HepG2 (cell line): ENCODE measurements around the gene PDZD7. TPM values are rescaled to one million over a fixed set of nuclear protein-coding genes. Genes with fewer than 3 reads are reported as not detected.

Experiments
- FOXP1 ChIP-seq, 2 experiments: fragments of 450-650 bp in 1 of 2; IDR thresholded peaks; 2 replicates each; pipeline ENCODE4 v1.6.1; 2017 to 2018; ENCODE audit warnings: antibody characterized with exemption in 1 of 2
- GABPB1 ChIP-seq: IDR thresholded peaks from 2 replicates; pipeline ENCODE4 v1.6.1; 2016; ENCODE audit warnings: mild to moderate bottlenecking, missing genetic modification reagents, moderate library complexity, missing compliant biosample characterization
- GTF3A ChIP-seq: sonication (generic); formaldehyde crosslinking; conservative IDR thresholded peaks from 2 replicates; pipeline ENCODE4 v1.4.0; 2020; ENCODE audit warnings: mild to moderate bottlenecking, missing genetic modification reagents
- LBX2 ChIP-seq: sonication (generic); formaldehyde crosslinking; IDR thresholded peaks from 2 replicates; pipeline ENCODE4 v1.5.0; 2020; ENCODE audit warnings: missing genetic modification reagents, mild to moderate bottlenecking, borderline replicate concordance
- POLR2A ChIP-seq, 2 experiments: IDR thresholded peaks; 2 replicates each; pipeline ENCODE4 v1.6.1; 2011; ENCODE audit warnings: low read depth in 2 of 2, low read length in 2 of 2, mild to moderate bottlenecking in 1 of 2, moderate library complexity in 1 of 2; ENCODE audit not compliant: insufficient read depth in 1 of 2
- TAF1 ChIP-seq: sonication (generic); formaldehyde crosslinking; IDR thresholded peaks from 2 replicates; pipeline ENCODE4 v1.4.0; 2020; ENCODE audit warnings: missing genetic modification reagents
- UBTF ChIP-seq: sonication (generic); formaldehyde crosslinking; IDR thresholded peaks from 2 replicates; pipeline ENCODE4 v1.4.0; 2020; ENCODE audit warnings: mild to moderate bottlenecking, missing genetic modification reagents
- YEATS4 ChIP-seq: sonication (generic); formaldehyde crosslinking; IDR thresholded peaks from 2 replicates; pipeline ENCODE4 v1.4.0; 2020; ENCODE audit warnings: missing genetic modification reagents, borderline replicate concordance
- ZNF230 ChIP-seq: sonication (generic); formaldehyde crosslinking; IDR thresholded peaks from 2 replicates; pipeline ENCODE4 v1.4.0; 2020; ENCODE audit warnings: mild to moderate bottlenecking, missing genetic modification reagents
- ZNF629 ChIP-seq: sonication (generic); formaldehyde crosslinking; conservative IDR thresholded peaks from 2 replicates; pipeline ENCODE4 v1.5.0; 2020; ENCODE audit warnings: missing genetic modification reagents
- ZNF776 ChIP-seq: sonication (generic); formaldehyde crosslinking; IDR thresholded peaks from 2 replicates; pipeline ENCODE4 v1.4.0; 2020; ENCODE audit warnings: mild to moderate bottlenecking, missing genetic modification reagents
- polyA plus RNA-seq, 8 experiments: library from polyadenylated mRNA; depleted of rRNA in 3 of 8; stranded (reverse) in 7 of 8; unstranded in 1 of 8; fragments of >200 nt; fragmentation: Illumina TruSeq in 4 of 8; extraction: Trizol in 4 of 8; gene quantifications; 2 replicates each; pipeline versions ENCODE4 v1.2.1 to v1.2.3, GENCODE V29; 2011 to 2016; ENCODE audit warnings: low read depth in 4 of 8, missing spikeins in 1 of 8, mixed read lengths in 1 of 8; ENCODE audit not compliant: insufficient read depth in 1 of 8
- total RNA-seq, 5 experiments: library from RNA; depleted of rRNA; stranded (reverse); fragments of >200 nt; fragmentation: Illumina TruSeq; extraction: Trizol; gene quantifications; 2 replicates each; pipeline ENCODE4 v1.2.3, GENCODE V29; 2016; ENCODE audit warnings: low read depth in 1 of 5
- TF ChIP-seq, protein P1 (sequence below): sonication (generic); formaldehyde crosslinking; IDR thresholded peaks from one replicate; pipeline ENCODE4 v1.5.1; 2020; ENCODE audit warnings: mild to moderate bottlenecking, missing genetic modification reagents; ENCODE audit errors: not compliant biosample characterization
- TF ChIP-seq, protein P2 (sequence below), 2 experiments: IDR thresholded peaks; 2 replicates each; pipeline ENCODE4 v1.6.1; 2011 to 2012; ENCODE audit warnings: low read length in 2 of 2, borderline replicate concordance in 1 of 2, low read depth in 1 of 2, mild to moderate bottlenecking in 1 of 2, moderate library complexity in 1 of 2

Gene PDZD7
- total and polyA plus RNA-seq, 2 of the 13 experiments (the other 11 are each of a cell fraction or from before 2014, with no cell fraction given), result 0.58 to 0.73 TPM

DNA sequence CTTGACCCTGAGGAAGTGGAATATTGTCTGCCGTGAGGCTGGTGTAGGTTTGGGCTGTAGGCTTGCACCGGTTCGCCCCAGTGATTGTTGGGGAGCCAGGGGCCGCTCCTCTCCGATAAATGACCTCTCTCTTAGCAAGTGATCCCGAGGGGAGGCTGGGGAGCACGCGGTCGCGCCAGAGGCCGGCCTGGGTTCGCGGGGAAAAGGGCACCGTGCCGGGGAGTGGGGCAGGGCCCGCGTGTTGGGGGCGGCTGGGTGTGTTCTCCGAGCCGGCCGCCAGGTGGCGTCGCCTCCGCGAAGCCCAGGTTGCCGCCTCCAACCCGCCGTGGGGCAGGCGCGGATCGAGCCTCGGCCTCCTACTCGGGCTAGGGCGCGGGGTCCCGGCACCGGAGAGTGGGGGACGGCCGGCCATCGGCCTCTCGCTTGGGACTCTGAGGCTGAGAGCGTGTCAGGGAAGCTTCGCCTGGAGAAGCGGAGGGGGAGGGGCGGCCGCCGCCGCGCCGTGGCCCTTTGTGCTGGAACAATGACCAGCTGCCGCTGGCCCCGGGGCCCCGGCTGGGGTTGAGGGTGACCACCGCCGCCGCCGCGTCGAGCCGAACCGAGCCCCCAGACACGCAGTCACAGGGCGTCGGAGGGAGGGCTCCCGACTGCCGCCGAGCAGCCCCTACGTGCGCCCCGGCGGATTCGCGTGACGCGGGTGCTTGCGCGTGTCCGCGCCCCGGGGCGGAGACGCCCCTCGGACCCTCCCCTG lies 31.8 kb downstream of the PDZD7 start (continued):
- TF ChIP-seq, protein P1, sequence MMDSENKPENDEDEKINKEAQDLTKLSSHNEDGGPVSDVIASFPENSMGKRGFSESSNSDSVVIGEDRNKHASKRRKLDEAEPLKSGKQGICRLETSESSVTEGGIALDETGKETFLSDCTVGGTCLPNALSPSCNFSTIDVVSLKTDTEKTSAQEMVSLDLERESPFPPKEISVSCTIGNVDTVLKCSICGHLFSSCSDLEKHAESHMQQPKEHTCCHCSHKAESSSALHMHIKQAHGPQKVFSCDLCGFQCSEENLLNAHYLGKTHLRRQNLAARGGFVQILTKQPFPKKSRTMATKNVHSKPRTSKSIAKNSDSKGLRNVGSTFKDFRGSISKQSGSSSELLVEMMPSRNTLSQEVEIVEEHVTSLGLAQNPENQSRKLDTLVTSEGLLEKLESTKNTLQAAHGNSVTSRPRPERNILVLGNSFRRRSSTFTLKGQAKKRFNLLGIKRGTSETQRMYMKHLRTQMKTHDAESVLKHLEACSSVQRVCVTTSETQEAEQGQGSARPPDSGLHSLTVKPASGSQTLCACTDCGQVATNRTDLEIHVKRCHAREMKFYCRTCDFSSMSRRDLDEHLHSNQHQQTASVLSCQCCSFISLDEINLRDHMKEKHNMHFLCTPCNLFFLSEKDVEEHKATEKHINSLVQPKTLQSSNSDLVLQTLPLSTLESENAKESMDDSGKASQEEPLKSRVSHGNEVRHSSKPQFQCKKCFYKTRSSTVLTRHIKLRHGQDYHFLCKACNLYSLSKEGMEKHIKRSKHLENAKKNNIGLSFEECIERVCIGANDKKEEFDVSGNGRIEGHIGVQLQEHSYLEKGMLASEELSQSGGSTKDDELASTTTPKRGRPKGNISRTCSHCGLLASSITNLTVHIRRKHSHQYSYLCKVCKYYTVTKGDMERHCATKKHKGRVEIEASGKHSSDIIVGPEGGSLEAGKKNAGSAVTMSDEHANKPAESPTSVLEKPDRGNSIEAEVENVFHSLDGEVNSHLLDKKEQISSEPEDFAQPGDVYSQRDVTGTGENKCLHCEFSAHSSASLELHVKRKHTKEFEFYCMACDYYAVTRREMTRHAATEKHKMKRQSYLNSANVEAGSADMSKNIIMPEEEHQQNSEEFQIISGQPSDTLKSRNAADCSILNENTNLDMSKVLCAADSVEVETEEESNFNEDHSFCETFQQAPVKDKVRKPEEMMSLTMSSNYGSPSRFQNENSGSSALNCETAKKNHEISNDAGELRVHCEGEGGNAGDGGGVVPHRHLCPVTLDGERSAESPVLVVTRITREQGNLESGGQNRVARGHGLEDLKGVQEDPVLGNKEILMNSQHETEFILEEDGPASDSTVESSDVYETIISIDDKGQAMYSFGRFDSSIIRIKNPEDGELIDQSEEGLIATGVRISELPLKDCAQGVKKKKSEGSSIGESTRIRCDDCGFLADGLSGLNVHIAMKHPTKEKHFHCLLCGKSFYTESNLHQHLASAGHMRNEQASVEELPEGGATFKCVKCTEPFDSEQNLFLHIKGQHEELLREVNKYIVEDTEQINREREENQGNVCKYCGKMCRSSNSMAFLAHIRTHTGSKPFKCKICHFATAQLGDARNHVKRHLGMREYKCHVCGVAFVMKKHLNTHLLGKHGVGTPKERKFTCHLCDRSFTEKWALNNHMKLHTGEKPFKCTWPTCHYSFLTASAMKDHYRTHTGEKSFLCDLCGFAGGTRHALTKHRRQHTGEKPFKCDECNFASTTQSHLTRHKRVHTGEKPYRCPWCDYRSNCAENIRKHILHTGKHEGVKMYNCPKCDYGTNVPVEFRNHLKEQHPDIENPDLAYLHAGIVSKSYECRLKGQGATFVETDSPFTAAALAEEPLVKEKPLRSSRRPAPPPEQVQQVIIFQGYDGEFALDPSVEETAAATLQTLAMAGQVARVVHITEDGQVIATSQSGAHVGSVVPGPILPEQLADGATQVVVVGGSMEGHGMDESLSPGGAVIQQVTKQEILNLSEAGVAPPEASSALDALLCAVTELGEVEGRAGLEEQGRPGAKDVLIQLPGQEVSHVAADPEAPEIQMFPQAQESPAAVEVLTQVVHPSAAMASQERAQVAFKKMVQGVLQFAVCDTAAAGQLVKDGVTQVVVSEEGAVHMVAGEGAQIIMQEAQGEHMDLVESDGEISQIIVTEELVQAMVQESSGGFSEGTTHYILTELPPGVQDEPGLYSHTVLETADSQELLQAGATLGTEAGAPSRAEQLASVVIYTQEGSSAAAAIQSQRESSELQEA, result peak; percentile 67
- TF ChIP-seq, protein P2, sequence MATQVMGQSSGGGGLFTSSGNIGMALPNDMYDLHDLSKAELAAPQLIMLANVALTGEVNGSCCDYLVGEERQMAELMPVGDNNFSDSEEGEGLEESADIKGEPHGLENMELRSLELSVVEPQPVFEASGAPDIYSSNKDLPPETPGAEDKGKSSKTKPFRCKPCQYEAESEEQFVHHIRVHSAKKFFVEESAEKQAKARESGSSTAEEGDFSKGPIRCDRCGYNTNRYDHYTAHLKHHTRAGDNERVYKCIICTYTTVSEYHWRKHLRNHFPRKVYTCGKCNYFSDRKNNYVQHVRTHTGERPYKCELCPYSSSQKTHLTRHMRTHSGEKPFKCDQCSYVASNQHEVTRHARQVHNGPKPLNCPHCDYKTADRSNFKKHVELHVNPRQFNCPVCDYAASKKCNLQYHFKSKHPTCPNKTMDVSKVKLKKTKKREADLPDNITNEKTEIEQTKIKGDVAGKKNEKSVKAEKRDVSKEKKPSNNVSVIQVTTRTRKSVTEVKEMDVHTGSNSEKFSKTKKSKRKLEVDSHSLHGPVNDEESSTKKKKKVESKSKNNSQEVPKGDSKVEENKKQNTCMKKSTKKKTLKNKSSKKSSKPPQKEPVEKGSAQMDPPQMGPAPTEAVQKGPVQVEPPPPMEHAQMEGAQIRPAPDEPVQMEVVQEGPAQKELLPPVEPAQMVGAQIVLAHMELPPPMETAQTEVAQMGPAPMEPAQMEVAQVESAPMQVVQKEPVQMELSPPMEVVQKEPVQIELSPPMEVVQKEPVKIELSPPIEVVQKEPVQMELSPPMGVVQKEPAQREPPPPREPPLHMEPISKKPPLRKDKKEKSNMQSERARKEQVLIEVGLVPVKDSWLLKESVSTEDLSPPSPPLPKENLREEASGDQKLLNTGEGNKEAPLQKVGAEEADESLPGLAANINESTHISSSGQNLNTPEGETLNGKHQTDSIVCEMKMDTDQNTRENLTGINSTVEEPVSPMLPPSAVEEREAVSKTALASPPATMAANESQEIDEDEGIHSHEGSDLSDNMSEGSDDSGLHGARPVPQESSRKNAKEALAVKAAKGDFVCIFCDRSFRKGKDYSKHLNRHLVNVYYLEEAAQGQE (IDR thresholded peaks at IDR 0.05; ENCODE audit: borderline replicate concordance in 1 of 2, low read depth in 1 of 2, low read length in 2 of 2), result 0 out of 4 replicates have a peak, but pooled peaks of 1 of the 2 experiments have one; percentile 9
- TF ChIP-seq ZNF230, result peak; percentile 61; the same call in 1 of the 2 replicates
- no peak for TF ChIP-seq FOXP1 (IDR thresholded peaks at IDR 0.05)
- TF ChIP-seq FOXP1 (CRISPR knock-in tag; IDR thresholded peaks at IDR 0.05), result no peak
- no peak for TF ChIP-seq ZNF629 (CRISPR knock-in tag)
- TF ChIP-seq YEATS4, result peak; percentile 68
- peak; percentile 64 for TF ChIP-seq TAF1 (CRISPR knock-in tag)
- TF ChIP-seq GABPB1 (CRISPR knock-in tag), result peak; percentile 70; the same call in 1 of the 2 replicates
- TF ChIP-seq LBX2 (CRISPR knock-in tag), result no peak
- TF ChIP-seq ZNF776 (CRISPR knock-in tag), result peak; percentile 23; the same call in 1 of the 2 replicates
- peak; percentile 91 for TF ChIP-seq UBTF (CRISPR knock-in tag)
- TF ChIP-seq POLR2A (IDR thresholded peaks at IDR 0.05; ENCODE audit: insufficient read depth in 1 of 2, low read depth in 2 of 2, low read length in 2 of 2), result peak in 1 of 2 experiments; percentile 64; a peak in 2 of 4 replicates
- peak; percentile 56; the same call in 1 of the 2 replicates for TF ChIP-seq GTF3A (CRISPR knock-in tag)
